NCI-H146 treated with DMSO at 0.1 percent for 48 hours (cell line): ENCODE results near the gene LGMN.

Experiments used
- DNase-seq: peaks from one replicate; lab custom pipeline; 2025; ENCODE audit not compliant: unreplicated experiment; lab: John Stamatoyannopoulos, UW

The LGMN gene

GRCh38 chr14:92679246-92679645, 69.2 kb downstream of the LGMN start:
- no peak for DNase-seq

GRCh38 chr14:92678766-92679165, 69.7 kb downstream of the LGMN start:
- DNase-seq, result no peak

GRCh38 chr14:92677955-92678354, 70.5 kb downstream of the LGMN start:
- no peak for DNase-seq

- DNase-seq, result no peak
These were observed 71.2 kb downstream of the LGMN start for GRCh38 chr14:92677087-92677668.

GRCh38 chr14:92676403-92677086, 71.9 kb downstream of the LGMN start:
- DNase-seq, result no peak

GRCh38 chr14:92675976-92676375, 72.5 kb downstream of the LGMN start:
- DNase-seq, result no peak

- no peak for DNase-seq
These were observed 73.0 kb downstream of the LGMN start for GRCh38 chr14:92675421-92675820.

- no peak for DNase-seq
These were observed 74.8 kb downstream of the LGMN start for GRCh38 chr14:92673601-92674150.

GRCh38 chr14:92670643-92671366, 77.6 kb downstream of the LGMN start:
- no peak for DNase-seq

- no peak for DNase-seq
These were observed 78.3 kb downstream of the LGMN start for GRCh38 chr14:92670160-92670559.

- no peak for DNase-seq
These were observed 80.0 kb downstream of the LGMN start for GRCh38 chr14:92668276-92668973.

- no peak for DNase-seq
These were observed 82.2 kb downstream of the LGMN start for GRCh38 chr14:92666251-92666650.

GRCh38 chr14:92665661-92666110, 82.7 kb downstream of the LGMN start:
- DNase-seq, result no peak

- no peak for DNase-seq
These were observed 85.4 kb downstream of the LGMN start for GRCh38 chr14:92663049-92663448.

GRCh38 chr14:92660571-92660970, 87.9 kb downstream of the LGMN start:
- no peak for DNase-seq

- DNase-seq, result no peak
These were observed 88.5 kb downstream of the LGMN start for GRCh38 chr14:92659765-92660561.

- no peak for DNase-seq
These were observed 89.7 kb downstream of the LGMN start for GRCh38 chr14:92658684-92659083.

GRCh38 chr14:92658160-92658559, 90.3 kb downstream of the LGMN start:
- DNase-seq, result no peak

GRCh38 chr14:92657457-92658142, 90.8 kb downstream of the LGMN start:
- no peak for DNase-seq
